Stimulated activated CD8-positive, alpha-beta memory T cell treated with anti-CD3 and anti-CD28 coated beads, Interleukin-12 subunit alpha, Interleukin-12 subunit beta, amount 100 ng/mL, for 1 hour (primary cell): Measurements from ENCODE around the gene SAMD3.
"Not testable (repeated sequence)": the region's sequence is repeated elsewhere in the genome, so short reads cannot be mapped to it uniquely, and the experiment has no call there.

Experiments used
- DNase-seq: peaks from one replicate; pipeline ENCODE4 v3.0.0-alpha.2; 2020; ENCODE audit warnings: low read depth

The SAMD3 gene

GRCh38 chr6:130173377-130174004, 49.3 kb downstream of the SAMD3 start:
- not testable (repeated sequence) for DNase-seq

- not testable (repeated sequence) for DNase-seq
Observed at GRCh38 chr6:130170160-130170559, 52.6 kb downstream of the SAMD3 start.

GRCh38 chr6:130167655-130168054, 55.1 kb downstream of the SAMD3 start:
- DNase-seq, result no peak

- no peak for DNase-seq
Observed at GRCh38 chr6:130164251-130164650, 58.5 kb downstream of the SAMD3 start.

- DNase-seq, result no peak
Observed at GRCh38 chr6:130163266-130163665, 59.5 kb downstream of the SAMD3 start.

GRCh38 chr6:130162421-130162820, 60.3 kb downstream of the SAMD3 start:
- no peak for DNase-seq

- DNase-seq, result no peak
Observed at GRCh38 chr6:130161683-130162404, 60.9 kb downstream of the SAMD3 start.

- DNase-seq, result no peak
Observed at GRCh38 chr6:130159956-130160355, 62.8 kb downstream of the SAMD3 start.

- DNase-seq, result no peak
Observed at GRCh38 chr6:130158548-130158947, 64.2 kb downstream of the SAMD3 start.

- DNase-seq, result no peak
Observed at GRCh38 chr6:130158056-130158455, 64.7 kb downstream of the SAMD3 start.

- no peak for DNase-seq
Observed at GRCh38 chr6:130156908-130157307, 65.8 kb downstream of the SAMD3 start.

- DNase-seq, result no peak
Observed at GRCh38 chr6:130152908-130153510, 69.7 kb downstream of the SAMD3 start.

GRCh38 chr6:130150906-130151305, 71.8 kb downstream of the SAMD3 start:
- DNase-seq, result no peak

- DNase-seq, result not testable (repeated sequence)
Observed at GRCh38 chr6:130149016-130149415, 73.7 kb downstream of the SAMD3 start.

GRCh38 chr6:130148181-130148580, 74.6 kb downstream of the SAMD3 start:
- DNase-seq, result no peak

GRCh38 chr6:130147111-130147510, 75.6 kb downstream of the SAMD3 start:
- no peak for DNase-seq

GRCh38 chr6:130143709-130144108, 79.0 kb downstream of the SAMD3 start:
- DNase-seq, result no peak

- DNase-seq, result no peak
Observed at GRCh38 chr6:130140084-130140483, 82.7 kb downstream of the SAMD3 start.

- no peak for DNase-seq
Observed at GRCh38 chr6:130138909-130139242, 83.9 kb downstream of the SAMD3 start.

- DNase-seq, result no peak
Observed at GRCh38 chr6:130138116-130138908, 84.4 kb downstream of the SAMD3 start.

- DNase-seq, result no peak
Observed at GRCh38 chr6:130136798-130137197, 86.0 kb downstream of the SAMD3 start.

- no peak for DNase-seq
Observed at GRCh38 chr6:130134582-130134981, 88.2 kb downstream of the SAMD3 start.

- DNase-seq, result peak; percentile 41
Observed at GRCh38 chr6:130132286-130132701, 90.5 kb downstream of the SAMD3 start.
